ENCODE data around the gene NCKAP5. TPM values are rescaled to one million over a fixed set of nuclear protein-coding genes. Genes with fewer than 3 reads are reported as not detected.

Gene NCKAP5
- total and polyA plus RNA-seq, 2 of the 8 experiments (the other 6 are each of a cell fraction or from before 2014, with no cell fraction given) = 0.27 to 0.86 TPM

DNA sequence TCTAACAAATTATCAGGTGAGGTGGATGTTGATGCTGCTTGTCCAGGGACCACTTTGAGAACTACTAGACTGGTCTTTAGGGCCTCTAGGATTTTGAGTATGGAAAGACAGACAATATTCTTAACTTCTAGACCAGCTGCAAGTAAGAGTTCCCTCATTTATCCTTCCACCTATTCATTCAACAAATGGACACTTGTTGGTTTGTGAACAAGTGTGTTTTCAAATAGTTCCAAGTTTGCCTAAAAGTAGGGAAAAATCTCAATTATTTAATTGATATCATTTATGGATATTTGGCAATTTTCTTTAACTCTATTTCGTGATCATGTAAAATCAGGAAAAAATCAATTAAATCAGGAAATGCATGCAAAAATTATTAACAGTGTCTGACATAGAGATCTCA, 245.4 kb downstream of the NCKAP5 start:
- no peak overlapping the region for H3K4me2 ChIP-seq (ENCODE audit: insufficient read depth in 1 of 2, low read depth in 2 of 2, low read length in 2 of 2)
- no peak overlapping the region for H2BK12ac ChIP-seq (ENCODE audit: low read depth, low read length)
- no peaks in the 10 kb centered on the region for H3K36me3 ChIP-seq (ENCODE audit: control insufficient read depth in 2 of 4, insufficient read depth in 4 of 4, low read length in 3 of 4)
- POLR2A ChIA-PET (ENCODE audit: partially characterized antibody) = no interaction called here
- no peak overlapping the region for H3K27ac ChIP-seq (ENCODE audit: low read depth, low read length)
- H3K79me1 ChIP-seq (ENCODE audit: low read depth, low read length) = no peaks in the 10 kb centered on the region
- no peak overlapping the region for H4K5ac ChIP-seq (ENCODE audit: insufficient read length, low read depth, low read length)
- FAIRE-seq = no peak
- no peak overlapping the region for H3K14ac ChIP-seq (ENCODE audit: insufficient read length)
- CTCF ChIA-PET (ENCODE audit: partially characterized antibody) = interaction anchor here (1.0 kb wide), 1 partner anchor 196 kb away, joined by 3 read pairs; no protein-coding TSS in a partner anchor
- H2AFZ ChIP-seq (ENCODE audit: low read length) = no peak overlapping the region
- H3K4me3 ChIP-seq (ENCODE audit: extremely low read depth in 1 of 4, insufficient read depth in 2 of 4, low read depth in 3 of 4, low read length in 4 of 4) = no peak overlapping the region
- TF ChIP-seq POU5F1 (IDR thresholded peaks at IDR 0.05; ENCODE audit: low read depth, low read length) (no peak), CREB1 (IDR thresholded peaks at IDR 0.05) (no peak), CTCF (IDR thresholded peaks at IDR 0.05; ENCODE audit: control extremely low read depth in 1 of 3, insufficient read depth in 1 of 3, low read depth in 1 of 3, low read length in 3 of 3) (no peak), CBX5 (IDR thresholded peaks at IDR 0.05; ENCODE audit: low read depth, low read length) (no peak), RXRA (IDR thresholded peaks at IDR 0.05; ENCODE audit: insufficient read depth, low read depth, low read length) (no peak), CHD1 (IDR thresholded peaks at IDR 0.05; ENCODE audit: low read depth, low read length) (no peak), TEAD4 (IDR thresholded peaks at IDR 0.05; ENCODE audit: low read depth, low read length) (no peak), NRF1 (IDR thresholded peaks at IDR 0.05; ENCODE audit: low read depth, low read length) (no peak), JUN (IDR thresholded peaks at IDR 0.05; ENCODE audit: low read depth, low read length) (no peak), YY1 (IDR thresholded peaks at IDR 0.05; ENCODE audit: low read depth, low read length) (no peak), SUZ12 (IDR thresholded peaks at IDR 0.05; ENCODE audit: low read length) (no peak), HDAC2 (IDR thresholded peaks at IDR 0.05; ENCODE audit: borderline replicate concordance in 1 of 2, low read depth in 2 of 2, low read length in 2 of 2) (no peak)
- no peaks in the 10 kb centered on the region for H4K20me1 ChIP-seq (replicated peaks in 1 of 2; ENCODE audit: control insufficient read depth in 1 of 2, insufficient read depth in 2 of 2, low read length in 2 of 2)
- H2AK5ac ChIP-seq (ENCODE audit: low read depth, low read length) = no peak overlapping the region
- peaks cover 0 to 6% (median 2%) of the 10 kb centered on the region in 4 experiments; a peak in 5 of 7 replicates for H3K4me1 ChIP-seq (replicated peaks in 1 of 4; ENCODE audit: control insufficient read depth in 3 of 4, insufficient read depth in 4 of 4, low read length in 3 of 4)
- H2BK5ac ChIP-seq (ENCODE audit: low read depth, low read length) = no peak overlapping the region
- H3K27me3 ChIP-seq (replicated peaks in 1 of 4; ENCODE audit: control insufficient read depth in 3 of 4, extremely low read depth in 1 of 4, insufficient read depth in 3 of 4, low read length in 3 of 4) = peaks cover 0 to 1% (median 0%) of the 10 kb centered on the region in 4 experiments; a peak in 1 of 7 replicates
- H3K9ac ChIP-seq (replicated peaks in 1 of 4; ENCODE audit: extremely low read depth in 1 of 4, low read depth in 3 of 4, low read length in 3 of 4) = no peak overlapping the region
- H3K79me2 ChIP-seq (ENCODE audit: control insufficient read depth in 1 of 2, insufficient read depth in 2 of 2, low read length in 2 of 2) = no peaks in the 10 kb centered on the region
- no peak overlapping the region for H2BK20ac ChIP-seq (ENCODE audit: low read length)
- DNase-seq (ENCODE audit: low read depth in 1 of 2, low spot score in 2 of 2) = no peak
- no peak overlapping the region for H2BK15ac ChIP-seq (ENCODE audit: low read length)
- no peak overlapping the region for H3K18ac ChIP-seq (ENCODE audit: extremely low read depth, low read length)
- 91% methylated on average over 1 of the region's 1 CpG; no CpG with 5 or more reads in 1 of the 2 experiments for WGBS, 2 experiments (ENCODE audit: extremely low coverage in 1 of 2, insufficient coverage in 1 of 2, insufficient read length in 1 of 2, insufficient replicate concordance in 2 of 2, low coverage in 1 of 2, low lambda C conversion rate in 2 of 2, missing lambda C conversion rate in 1 of 2)
- no peaks in the 10 kb centered on the region for H3K9me3 ChIP-seq (ENCODE audit: insufficient read depth in 2 of 2, low read depth in 1 of 2, low read length in 1 of 2)
- no peak overlapping the region for H2BK120ac ChIP-seq (replicated peaks; ENCODE audit: low read depth, low read length)
- H4K91ac ChIP-seq (replicated peaks; ENCODE audit: insufficient read length, low read length) = no peak overlapping the region
- H3K56ac ChIP-seq (replicated peaks; ENCODE audit: insufficient read length, low read depth, low read length) = no peak overlapping the region
- H3K4ac ChIP-seq (replicated peaks; ENCODE audit: insufficient read length, low read depth, low read length) = no peak overlapping the region
- no peaks in the 10 kb centered on the region for H3K23me2 ChIP-seq (ENCODE audit: low read depth, low read length)
- no peak overlapping the region for H4K8ac ChIP-seq (ENCODE audit: extremely low read depth, insufficient read depth, low read length)
- H3K23ac ChIP-seq (ENCODE audit: insufficient read length) = no peak overlapping the region
